ENCODE measurements around the gene DCUN1D2.
"Not testable (repeated sequence)": the region's sequence is repeated elsewhere in the genome, so short reads cannot be mapped to it uniquely, and the experiment has no call there.

DCUN1D2 gene

GRCh38 chr13:113441661-113442060 lies 48.9 kb downstream of the DCUN1D2 start:
- Histone ChIP-seq H3K4me3 (no peak overlapping the region), H3K27me3 (no peaks in the 10 kb centered on the region)
- TF ChIP-seq Cebpa-rat (IDR thresholded peaks at IDR 0.05), result no peak

GRCh38 chr13:113437408-113438010 lies 53.0 kb downstream of the DCUN1D2 start:
- no peak for TF ChIP-seq Cebpa-rat (IDR thresholded peaks at IDR 0.05)
- Histone ChIP-seq H3K27me3 (no peaks in the 10 kb centered on the region), H3K36me3 (no peaks in the 10 kb centered on the region), H3K9me3 (no peaks in the 10 kb centered on the region), H3K4me2 (no peak overlapping the region), H4K20me1 (no peaks in the 10 kb centered on the region), H3K27ac (no peak overlapping the region), H3K4me3 (no peak overlapping the region), H3K9ac (no peak overlapping the region), H3K4me1 (peaks cover 19% of the 10 kb centered on the region)

More at GRCh38 chr13:113441661-113442060, 48.9 kb downstream of the DCUN1D2 start:
- Histone ChIP-seq H3K9me3 (no peaks in the 10 kb centered on the region), H3K9ac (no peak overlapping the region), H4K20me1 (no peaks in the 10 kb centered on the region), H3K36me3 (no peaks in the 10 kb centered on the region), H3K4me1 (peaks cover 36% of the 10 kb centered on the region), H3K27ac (no peak overlapping the region), H3K4me2 (no peak overlapping the region)

- not testable (repeated sequence) for H3K4me3 ChIP-seq, H3K27me3 ChIP-seq, H3K36me3 ChIP-seq, H3K9ac ChIP-seq, H3K27ac ChIP-seq, H3K4me2 ChIP-seq, H3K9me3 ChIP-seq, H4K20me1 ChIP-seq
- H3K4me1 ChIP-seq, result peaks cover 26% of the 10 kb centered on the region
These were observed 53.6 kb downstream of the DCUN1D2 start for GRCh38 chr13:113436866-113437265.

GRCh38 chr13:113435907-113436306 lies 54.6 kb downstream of the DCUN1D2 start:
- H3K36me3 ChIP-seq, H3K4me2 ChIP-seq, H3K27me3 ChIP-seq, H3K9me3 ChIP-seq, H4K20me1 ChIP-seq, H3K4me3 ChIP-seq, H3K9ac ChIP-seq, H3K27ac ChIP-seq: not testable (repeated sequence)
- peaks cover 35% of the 10 kb centered on the region for H3K4me1 ChIP-seq

GRCh38 chr13:113433391-113433916 lies 57.1 kb downstream of the DCUN1D2 start:
- TF ChIP-seq Cebpa-rat (IDR thresholded peaks at IDR 0.05), result no peak
- Histone ChIP-seq H4K20me1 (no peaks in the 10 kb centered on the region), H3K9ac (0 out of 2 replicates have a peak overlapping the region, but pooled peaks have one; percentile 26), H3K4me2 (peak overlapping the region; percentile 94), H3K9me3 (no peaks in the 10 kb centered on the region), H3K27ac (peak overlapping the region; percentile 72), H3K27me3 (no peaks in the 10 kb centered on the region), H3K36me3 (no peaks in the 10 kb centered on the region), H3K4me1 (peaks cover 60% of the 10 kb centered on the region), H3K4me3 (no peak overlapping the region)

- peak overlapping the region; percentile 72 for H3K27ac ChIP-seq
- no peaks in the 10 kb centered on the region for H3K9me3 ChIP-seq
- no peak for TF ChIP-seq Cebpa-rat (IDR thresholded peaks at IDR 0.05)
- H3K36me3 ChIP-seq, result no peaks in the 10 kb centered on the region
- H3K27me3 ChIP-seq, result no peaks in the 10 kb centered on the region
- peak overlapping the region; percentile 94 for H3K4me2 ChIP-seq
- peak overlapping the region; percentile 26; the same call in 1 of the 2 replicates for H3K9ac ChIP-seq
- no peaks in the 10 kb centered on the region for H4K20me1 ChIP-seq
- H3K4me3 ChIP-seq, result 0 out of 2 replicates have a peak overlapping the region, but pooled peaks have one; percentile 11
- H3K4me1 ChIP-seq, result peaks cover 68% of the 10 kb centered on the region
These were observed 57.8 kb downstream of the DCUN1D2 start for GRCh38 chr13:113432506-113433270.

GRCh38 chr13:113431171-113431570 lies 59.3 kb downstream of the DCUN1D2 start:
- TF ChIP-seq Cebpa-rat (IDR thresholded peaks at IDR 0.05), result no peak
- Histone ChIP-seq H3K36me3 (no peaks in the 10 kb centered on the region), H3K4me3 (no peak overlapping the region), H4K20me1 (no peaks in the 10 kb centered on the region), H3K4me2 (peak overlapping the region; percentile 94), H3K4me1 (peaks cover 83% of the 10 kb centered on the region), H3K27ac (peak overlapping the region; percentile 18; the same call in 1 of the 2 replicates), H3K27me3 (no peaks in the 10 kb centered on the region), H3K9ac (no peak overlapping the region), H3K9me3 (no peaks in the 10 kb centered on the region)

- H3K27me3 ChIP-seq, result no peaks in the 10 kb centered on the region
- H3K27ac ChIP-seq, result peak overlapping the region; percentile 18; the same call in 1 of the 2 replicates
- H3K36me3 ChIP-seq, result no peaks in the 10 kb centered on the region
- no peaks in the 10 kb centered on the region for H3K9me3 ChIP-seq
- H4K20me1 ChIP-seq, result no peaks in the 10 kb centered on the region
- no peak overlapping the region for H3K4me3 ChIP-seq
- no peak for TF ChIP-seq Cebpa-rat (IDR thresholded peaks at IDR 0.05)
- no peak overlapping the region for H3K9ac ChIP-seq
- peak overlapping the region; percentile 94 for H3K4me2 ChIP-seq
- peaks cover 89% of the 10 kb centered on the region for H3K4me1 ChIP-seq
These were observed 60.0 kb downstream of the DCUN1D2 start for GRCh38 chr13:113430378-113431110.

- peak overlapping the region; percentile 93 for H3K4me2 ChIP-seq
- no peak for TF ChIP-seq Cebpa-rat (IDR thresholded peaks at IDR 0.05)
- H4K20me1 ChIP-seq, result no peaks in the 10 kb centered on the region
- peaks cover 94% of the 10 kb centered on the region for H3K4me1 ChIP-seq
- H3K27ac ChIP-seq, result 0 out of 2 replicates have a peak overlapping the region, but pooled peaks have one; percentile 89
- H3K27me3 ChIP-seq, result no peaks in the 10 kb centered on the region
- no peak overlapping the region for H3K4me3 ChIP-seq
- no peaks in the 10 kb centered on the region for H3K9me3 ChIP-seq
- H3K36me3 ChIP-seq, result no peaks in the 10 kb centered on the region
- no peak overlapping the region for H3K9ac ChIP-seq
These were observed 60.9 kb downstream of the DCUN1D2 start for GRCh38 chr13:113429608-113429985.
